ENCODE data around the gene HSF5. TPM values are rescaled to one million over a fixed set of nuclear protein-coding genes. Genes with fewer than 3 reads are reported as not detected.

HSF5 gene
- total and polyA plus RNA-seq, 2 of the 13 experiments (the other 11 are each of a cell fraction or from before 2014, with no cell fraction given) = not detected

- TF ChIP-seq PAXIP1 (CRISPR knock-in tag; conservative IDR thresholded peaks at IDR 0.05) (no peak), THYN1 (CRISPR knock-in tag; IDR thresholded peaks at IDR 0.05; ENCODE audit: borderline replicate concordance, low read depth) (no peak), ZNF331 (CRISPR knock-in tag; IDR thresholded peaks at IDR 0.05) (no peak), ZNF780A (CRISPR knock-in tag; IDR thresholded peaks at IDR 0.05) (no peak), ZNF569 (CRISPR knock-in tag; IDR thresholded peaks at IDR 0.05; ENCODE audit: borderline replicate concordance) (no peak), ZSCAN21 (CRISPR knock-in tag; IDR thresholded peaks at IDR 0.05; ENCODE audit: borderline replicate concordance) (no peak), ZNF761 (CRISPR knock-in tag; conservative IDR thresholded peaks at IDR 0.05) (no peak), HMGXB4 (CRISPR knock-in tag; IDR thresholded peaks at IDR 0.05; ENCODE audit: borderline replicate concordance in 1 of 2, low read depth in 1 of 2) (no peak), RBAK (CRISPR knock-in tag; IDR thresholded peaks at IDR 0.05) (no peak), CSRNP2 (CRISPR knock-in tag; conservative IDR thresholded peaks at IDR 0.05; ENCODE audit: low read depth) (no peak)
Measured at GRCh38 chr17:58446086-58446485, 42.1 kb downstream of the HSF5 start (continued).

Measured in HepG2 (cell line).